ENCODE data around the gene ILRUN.
"Not testable (repeated sequence)": the region's sequence is repeated elsewhere in the genome, so short reads cannot be mapped to it uniquely, and the experiment has no call there.

Gene ILRUN

DNA sequence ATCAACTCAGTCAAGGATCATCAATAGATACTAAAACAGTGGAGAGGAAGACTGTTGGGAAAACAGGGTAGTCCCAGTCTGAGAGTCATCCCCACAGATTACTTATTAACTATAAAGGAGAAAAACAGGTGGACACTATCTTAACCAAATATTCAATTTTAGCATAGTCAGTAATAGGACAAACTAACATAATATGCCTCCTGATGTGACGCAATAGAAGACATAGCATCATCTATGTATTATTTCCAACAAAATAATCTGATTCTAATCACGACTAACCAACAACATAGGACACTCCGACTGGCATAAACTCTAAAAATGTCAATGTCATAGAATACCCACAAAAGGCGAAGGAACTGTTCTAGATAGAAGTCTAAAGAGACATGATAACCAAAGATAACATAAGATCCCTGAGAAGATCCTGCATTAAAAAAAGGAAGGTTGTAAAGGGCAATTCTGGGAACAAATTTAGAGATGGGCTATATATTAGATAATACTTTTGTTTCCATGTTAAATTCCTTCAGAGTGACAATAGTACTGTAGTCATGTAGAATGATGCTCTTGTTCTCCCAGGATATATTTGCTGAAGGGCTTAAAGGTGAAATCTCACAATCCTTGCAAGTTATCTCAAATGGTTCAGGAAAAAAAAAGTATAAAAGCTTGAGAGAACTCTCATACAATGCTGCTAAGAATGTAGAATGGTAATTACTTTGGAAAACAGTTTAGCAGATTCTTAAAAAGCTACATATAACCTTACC lies 28.9 kb downstream of the ILRUN start:
- DNase-seq (ENCODE audit: insufficient read length, low spot score), result no peak
- FAIRE-seq, result peak; percentile 35

DNA sequence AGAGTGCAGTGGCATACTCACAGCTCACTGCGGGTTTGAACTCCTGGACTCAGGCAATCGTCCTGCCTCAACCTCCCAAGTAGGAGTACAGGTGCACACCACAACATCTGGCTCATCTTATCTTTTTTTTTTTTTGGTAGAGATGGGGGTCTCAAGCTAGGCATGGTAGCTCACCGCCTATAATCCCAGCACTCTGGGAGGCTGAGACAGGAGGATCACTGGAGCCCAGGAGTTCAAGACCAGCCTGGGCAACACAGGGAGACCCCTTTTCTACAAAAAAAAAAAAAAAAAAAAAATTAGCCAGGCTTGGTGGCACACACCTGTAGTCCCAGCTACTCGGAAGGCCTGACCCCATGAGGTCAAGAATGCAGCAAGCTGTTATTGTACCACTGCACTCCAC lies 31.5 kb downstream of the ILRUN start:
- FAIRE-seq (no peak), DNase-seq (ENCODE audit: insufficient read length, low spot score) (no peak)

DNA sequence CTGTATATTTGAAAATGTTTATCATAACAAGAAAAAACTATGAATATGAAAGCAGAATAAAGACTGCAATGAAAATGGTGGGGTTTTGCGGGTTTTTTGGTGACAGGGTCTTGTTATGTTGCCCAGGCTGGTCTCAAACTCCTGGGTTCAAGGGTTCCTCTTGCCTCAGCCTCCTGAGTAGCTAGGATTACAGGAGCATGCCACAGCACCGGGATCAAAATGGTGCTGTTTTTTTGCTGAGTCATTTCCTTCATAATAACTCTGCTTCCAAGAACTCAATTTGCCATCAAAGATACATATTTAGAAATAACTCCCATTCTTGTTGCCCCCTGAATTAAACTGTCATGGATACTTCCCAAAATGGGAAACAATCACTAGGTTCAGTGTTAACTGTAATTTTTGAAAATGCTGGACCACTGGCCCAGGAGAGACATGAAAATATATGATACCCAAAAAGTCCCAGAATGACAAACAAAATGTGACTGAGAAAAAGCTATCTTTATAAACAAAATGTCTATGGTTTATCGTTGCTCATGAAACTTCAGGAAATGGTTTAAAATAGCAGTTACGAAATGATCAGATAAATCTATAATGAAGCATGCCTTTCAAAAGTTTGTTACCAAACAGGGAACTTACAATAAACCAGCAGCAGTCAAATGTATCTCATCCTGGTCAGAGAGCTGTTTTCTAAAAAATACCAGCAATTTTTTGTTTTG lies 32.2 kb downstream of the ILRUN start:
- FAIRE-seq (no peak), DNase-seq (ENCODE audit: insufficient read length, low spot score) (no peak)

DNA sequence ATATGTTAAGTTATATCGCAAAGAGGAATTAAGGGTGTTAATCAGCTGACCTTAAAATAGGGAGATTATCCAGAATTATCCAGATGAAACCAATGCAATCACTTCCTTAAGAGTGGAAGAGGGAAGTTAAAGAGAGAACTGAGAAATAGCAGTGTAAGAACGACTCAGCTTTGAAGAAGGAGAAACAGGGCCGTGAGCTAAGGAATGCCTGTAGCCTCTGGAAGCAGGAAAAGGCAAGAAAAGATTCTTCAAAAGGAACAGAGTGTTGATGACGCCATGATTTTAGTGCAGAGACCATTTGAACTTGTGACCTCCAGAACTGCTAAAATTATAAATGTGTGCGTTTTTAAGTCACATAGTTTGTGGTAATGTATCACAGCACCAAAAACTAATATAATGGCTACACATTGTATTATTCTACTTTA lies 32.7 kb downstream of the ILRUN start:
- peak; percentile 90 for FAIRE-seq

DNA sequence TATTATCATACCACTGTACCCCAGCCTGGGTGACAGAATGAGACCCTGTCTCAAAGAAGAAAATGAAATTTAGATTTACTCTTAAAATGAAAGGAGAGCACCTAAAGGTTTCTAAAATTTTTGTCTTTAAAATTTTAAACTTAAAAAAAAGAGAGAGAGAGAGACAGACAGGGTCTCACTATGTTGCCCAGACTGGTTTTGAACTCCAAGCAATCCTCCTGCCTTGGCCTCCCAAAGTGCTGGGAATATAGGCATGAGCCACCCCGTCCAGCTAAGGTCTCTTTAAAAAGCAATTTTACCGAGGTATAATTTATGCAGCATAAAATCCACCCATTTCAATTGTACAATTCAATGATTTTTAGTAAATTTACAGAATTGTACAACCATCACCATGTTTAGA lies 33.2 kb downstream of the ILRUN start:
- DNase-seq (ENCODE audit: insufficient read length, low spot score) (no peak), FAIRE-seq (no peak)

More for the DNA sequence above, 32.7 kb downstream of the ILRUN start:
- DNase-seq (ENCODE audit: insufficient read length, low spot score), result no peak

DNA sequence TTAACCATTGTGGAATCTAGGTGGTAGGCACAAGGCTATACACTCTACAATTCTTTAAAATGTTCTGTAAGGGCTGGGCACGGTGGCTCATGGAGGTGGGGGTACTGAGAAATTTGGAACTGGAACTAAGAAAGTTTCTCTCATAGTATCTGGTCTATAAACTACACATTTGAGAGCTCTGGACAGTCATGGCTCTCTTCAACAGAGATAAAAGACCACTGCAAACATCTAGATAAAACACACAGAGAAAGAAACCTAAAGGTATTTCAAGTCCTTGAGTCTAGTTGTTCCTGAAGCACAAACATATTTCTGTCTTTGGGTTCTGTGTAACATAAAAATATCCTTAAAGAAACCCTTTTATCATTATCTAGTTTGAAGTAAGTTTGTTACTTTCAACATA lies 35.2 kb downstream of the ILRUN start:
- FAIRE-seq, result peak; percentile 56

DNA sequence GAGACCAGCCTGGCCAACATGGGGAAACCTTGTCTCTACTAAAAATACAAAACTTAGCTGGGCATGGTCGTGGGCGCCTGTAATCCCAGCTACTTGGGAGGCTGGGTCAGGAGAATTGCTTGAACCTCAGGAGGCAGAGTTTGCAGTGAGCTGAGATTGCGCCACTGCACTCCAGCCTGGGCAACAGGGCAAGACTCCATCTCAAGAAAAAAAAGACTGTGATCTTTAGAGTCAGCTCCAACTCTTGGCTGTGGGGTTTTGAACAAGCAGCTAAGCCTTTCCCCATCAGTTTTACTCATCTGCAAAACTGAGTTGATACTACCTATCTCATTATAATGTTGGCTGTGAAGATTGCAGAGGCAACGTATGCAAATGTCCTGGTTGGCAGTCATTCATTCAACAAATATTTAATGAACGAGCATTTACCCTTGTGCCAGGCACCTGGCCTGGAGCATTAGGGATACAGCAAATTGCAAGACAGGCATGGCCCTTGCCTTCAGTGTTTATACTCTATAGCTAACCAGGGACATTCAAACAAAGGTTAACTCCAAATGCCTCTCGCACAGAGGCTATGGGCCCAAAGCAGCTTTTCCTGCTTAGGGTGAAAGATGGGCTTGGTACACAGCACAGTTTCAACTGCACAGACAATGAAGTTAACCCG lies 37.8 kb downstream of the ILRUN start:
- FAIRE-seq (peak; percentile 33), DNase-seq (ENCODE audit: insufficient read length, low spot score) (no peak)

More for the DNA sequence above, 35.2 kb downstream of the ILRUN start:
- no peak for DNase-seq (ENCODE audit: insufficient read length, low spot score)

DNA sequence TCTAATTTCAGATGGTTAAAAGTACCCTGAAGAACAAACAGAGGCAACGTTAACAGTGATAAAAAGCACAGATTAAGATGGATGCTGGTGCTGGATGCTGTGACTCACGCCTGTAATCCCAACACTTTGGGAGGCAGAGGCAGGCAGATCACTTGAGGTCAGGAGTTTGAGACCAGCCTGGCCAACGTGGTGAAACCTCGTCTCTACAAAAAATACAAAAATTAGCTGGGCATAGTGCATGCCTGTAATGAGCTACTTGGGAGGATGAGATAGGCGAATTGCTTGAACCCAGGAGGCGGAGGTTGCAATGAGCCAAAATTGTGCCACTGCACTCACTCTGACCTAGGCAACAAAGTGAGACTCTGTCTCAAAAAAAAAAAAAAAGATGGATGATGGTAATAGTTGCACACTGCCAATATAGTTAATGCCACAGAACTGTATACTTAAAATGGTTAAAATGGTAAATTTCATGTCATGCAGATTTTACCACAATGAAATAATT lies 38.5 kb downstream of the ILRUN start:
- FAIRE-seq; DNase-seq (ENCODE audit: insufficient read length, low spot score): not testable (repeated sequence)

DNA sequence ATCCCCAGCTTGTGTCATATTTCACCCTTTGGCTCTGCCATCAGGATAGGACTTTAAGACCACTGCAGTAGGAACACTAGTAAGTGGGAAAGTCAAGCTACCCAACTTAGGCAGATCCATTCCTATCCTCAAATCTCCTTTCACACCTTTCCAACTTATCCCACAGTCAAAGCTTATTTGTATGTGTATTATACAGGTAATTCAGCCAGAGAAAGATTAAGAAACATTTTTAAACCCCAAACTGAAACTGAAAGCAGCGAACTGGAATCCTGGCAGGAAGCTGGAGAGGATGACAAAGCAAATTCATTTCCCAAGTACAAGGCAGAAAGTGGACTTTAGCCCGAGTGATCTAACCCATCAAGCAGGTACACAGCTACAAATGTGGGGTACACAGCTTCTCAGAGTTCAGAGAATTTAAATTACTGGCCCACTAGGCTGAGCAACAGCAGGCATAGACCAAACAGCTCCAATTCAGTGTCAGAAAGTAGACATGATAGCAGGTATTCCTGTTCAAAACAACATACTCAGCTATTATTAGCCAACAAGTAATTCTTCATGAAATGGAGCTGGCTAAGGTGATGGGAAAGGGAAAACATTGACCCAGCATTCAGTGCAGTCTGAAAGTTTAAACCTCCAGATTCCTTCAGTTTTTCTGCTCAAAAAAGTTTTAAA lies 39.1 kb downstream of the ILRUN start:
- DNase-seq (ENCODE audit: insufficient read length, low spot score) (no peak), FAIRE-seq (no peak)

DNA sequence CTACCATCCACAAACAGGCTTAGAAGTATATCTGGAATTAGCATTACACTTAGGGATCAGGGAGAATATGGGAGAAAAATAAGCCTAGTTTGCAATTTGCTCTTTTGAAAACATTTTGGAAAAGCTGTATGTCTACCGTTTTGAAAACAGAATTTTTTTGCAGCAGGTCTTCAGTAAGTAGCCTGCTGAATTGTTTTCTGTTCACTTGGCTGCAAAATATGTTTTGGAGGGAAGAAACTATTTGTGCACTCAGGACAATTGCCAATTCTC lies 39.6 kb downstream of the ILRUN start:
- DNase-seq (ENCODE audit: insufficient read length, low spot score) (no peak), FAIRE-seq (no peak)

DNA sequence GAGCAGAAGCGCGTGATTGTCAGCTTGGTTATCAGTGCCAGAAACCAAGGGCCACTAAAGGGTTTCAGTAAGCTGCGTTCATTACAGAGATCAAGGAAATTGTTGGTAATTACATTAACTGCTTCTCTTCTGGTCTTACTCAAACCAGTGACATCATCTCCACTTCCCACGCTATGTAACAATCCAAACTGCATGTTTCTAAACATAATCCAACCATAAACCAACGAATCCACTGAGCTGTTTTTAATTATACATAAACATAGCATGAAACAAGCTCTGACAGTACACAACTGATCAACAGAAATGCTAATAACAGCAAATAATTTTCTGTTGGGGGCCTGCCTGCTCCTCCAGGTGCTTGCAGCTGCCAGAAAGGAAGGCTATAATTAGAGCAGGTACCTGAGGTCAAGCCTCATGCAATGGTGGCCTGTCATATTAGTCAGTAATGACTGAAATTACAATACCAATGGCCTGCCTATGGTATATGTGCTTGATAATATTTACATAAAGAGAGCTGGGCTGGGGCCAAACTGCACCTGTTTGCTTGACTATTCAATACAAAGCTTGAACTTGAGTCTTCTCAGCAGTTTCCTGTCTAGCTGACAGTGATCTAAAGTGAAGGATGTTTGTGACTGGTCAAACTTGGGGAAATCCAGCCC lies 40.1 kb downstream of the ILRUN start:
- DNase-seq (ENCODE audit: insufficient read length, low spot score), result peak; percentile 45
- peak; percentile 97 for FAIRE-seq

DNA sequence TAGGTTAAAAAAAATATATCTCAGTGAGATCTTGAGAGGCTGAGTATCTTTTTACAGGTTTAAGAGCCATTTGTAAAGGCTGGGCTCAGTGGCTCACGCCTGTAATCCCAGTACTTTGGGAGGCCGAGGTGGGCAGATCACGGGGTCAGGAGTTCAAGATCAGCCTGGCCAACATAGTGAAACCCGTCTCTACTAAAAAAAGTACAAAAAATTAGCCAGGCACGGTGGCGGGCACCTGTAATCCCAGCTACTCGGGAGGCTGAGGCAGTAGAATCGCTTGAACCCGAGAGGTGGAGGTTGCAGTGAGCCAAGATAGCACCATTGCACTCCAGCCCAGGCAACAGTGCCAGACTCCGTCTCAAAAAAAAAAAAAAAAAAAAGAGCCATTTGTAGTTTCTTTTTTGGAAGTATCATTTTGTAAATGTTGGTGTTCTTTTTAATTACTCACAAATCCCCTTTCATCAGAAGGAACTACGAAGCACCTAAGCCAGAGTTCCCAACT lies 40.6 kb downstream of the ILRUN start:
- not testable (repeated sequence) for FAIRE-seq; DNase-seq (ENCODE audit: insufficient read length, low spot score)

DNA sequence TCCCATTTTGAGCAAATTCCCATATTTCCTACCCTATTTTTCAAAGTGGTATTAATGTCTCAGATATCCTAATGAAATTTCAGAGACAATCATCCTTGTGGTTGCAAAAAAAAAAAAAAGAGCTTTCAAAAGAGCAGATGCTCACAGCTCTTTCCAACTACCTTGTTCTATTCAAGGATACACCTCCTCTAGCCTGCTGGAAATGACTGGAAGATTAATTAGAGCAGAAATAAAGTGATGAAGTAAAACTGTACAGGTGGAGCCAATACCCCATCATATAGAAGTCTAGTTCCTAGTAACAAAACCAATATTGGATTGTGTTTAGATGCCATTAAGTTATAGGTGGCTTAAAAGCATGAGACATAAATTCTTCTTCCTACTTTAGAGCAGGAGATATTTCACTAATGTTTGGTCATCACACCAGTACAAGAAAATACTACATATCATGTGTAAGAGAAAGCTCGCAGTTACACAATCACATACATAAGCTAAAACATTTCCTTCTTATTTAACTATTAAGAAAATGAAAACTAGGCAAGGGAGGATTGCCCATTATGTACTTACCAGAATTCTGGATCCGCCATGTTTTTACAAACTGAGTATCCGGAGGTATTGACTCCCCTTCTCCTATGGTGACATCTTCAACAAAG lies 42.4 kb downstream of the ILRUN start:
- no peak for DNase-seq (ENCODE audit: insufficient read length, low spot score)
- peak; percentile 8 for FAIRE-seq

DNA sequence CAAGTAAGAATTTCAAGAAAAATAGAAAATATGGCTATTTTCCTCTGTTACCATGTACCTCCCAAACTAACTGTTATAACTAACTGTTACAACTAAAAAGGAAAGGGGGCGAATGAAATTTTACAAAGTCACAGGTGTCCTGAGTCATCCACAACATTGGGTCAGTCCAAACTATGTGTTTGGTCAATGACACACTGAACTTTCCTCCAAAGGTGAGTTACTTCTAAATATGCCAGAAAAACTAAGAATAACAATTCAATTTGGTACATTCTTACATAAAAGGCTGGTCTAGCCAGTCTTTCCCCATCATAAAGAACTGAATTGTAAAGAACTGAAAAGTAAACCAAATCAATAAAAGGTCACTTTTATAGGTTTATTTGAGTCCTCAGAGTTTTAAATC lies 44.3 kb downstream of the ILRUN start:
- peak; percentile 64 for FAIRE-seq
- DNase-seq (ENCODE audit: insufficient read length, low spot score), result no peak

DNA sequence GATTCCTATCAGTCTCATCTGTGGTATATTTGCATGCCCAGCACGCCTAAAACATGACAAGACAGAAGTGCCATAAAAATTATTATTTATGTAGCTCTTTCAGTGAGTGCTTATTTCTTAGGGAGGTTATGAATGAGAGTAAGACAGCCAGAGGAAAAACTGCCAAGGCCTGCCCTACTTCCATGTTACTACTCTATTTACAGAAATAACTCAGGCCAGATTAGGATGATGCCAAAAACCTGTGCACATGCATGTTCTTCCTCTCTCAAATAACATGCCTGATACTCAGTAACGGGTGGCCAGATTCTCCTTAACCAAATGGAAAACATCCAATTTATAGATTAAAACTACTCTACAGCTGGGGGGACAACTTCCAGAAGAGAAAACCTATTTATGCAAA lies 45.7 kb downstream of the ILRUN start:
- no peak for FAIRE-seq
- no peak for DNase-seq (ENCODE audit: insufficient read length, low spot score)

DNA sequence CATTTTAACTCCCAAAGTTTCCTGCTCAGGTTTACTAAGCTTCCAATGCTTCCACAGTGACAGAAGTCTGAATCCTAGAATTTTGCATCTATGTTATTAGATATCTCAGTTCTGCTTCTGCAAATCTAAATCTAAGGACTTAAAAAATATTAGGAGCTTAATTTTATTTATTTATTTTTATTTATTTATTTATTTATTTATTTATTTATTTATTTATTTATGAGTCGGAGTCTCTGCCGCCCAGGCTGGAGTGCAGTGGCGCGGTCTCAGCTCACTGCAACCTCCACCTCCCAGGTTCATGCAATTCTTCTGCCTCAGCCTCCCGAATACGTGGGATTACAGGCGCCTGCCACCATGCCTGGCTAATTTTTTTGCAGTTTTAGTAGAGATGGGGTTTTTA lies 46.3 kb downstream of the ILRUN start:
- not testable (repeated sequence) for FAIRE-seq; DNase-seq (ENCODE audit: insufficient read length, low spot score)

DNA sequence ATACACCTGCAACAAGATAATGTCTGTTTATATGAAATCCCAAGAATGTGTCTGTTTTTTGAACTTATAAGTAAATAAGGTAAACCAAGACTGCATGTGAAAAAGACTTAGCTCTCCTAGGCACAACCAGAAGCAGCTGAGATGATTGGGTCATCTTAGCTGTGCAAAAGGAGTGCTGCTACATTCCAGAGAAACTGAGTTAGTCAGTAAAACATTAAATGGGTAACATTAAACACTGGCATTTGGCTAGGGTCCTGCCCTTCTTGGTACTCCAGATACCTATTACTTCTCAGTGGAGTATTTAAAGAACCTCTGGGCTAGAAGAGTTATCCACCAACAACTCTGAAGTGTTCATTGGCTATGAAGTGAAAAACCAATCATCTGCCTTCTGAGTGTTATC lies 47.8 kb downstream of the ILRUN start:
- FAIRE-seq (no peak), DNase-seq (ENCODE audit: insufficient read length, low spot score) (no peak)

Data from GM19239 (cell line).